Activated CD8-positive, alpha-beta memory T cell treated with anti-CD3 and anti-CD28 coated beads, Interleukin-2, amount 50 U/mL, for 1 hour (primary cell): ENCODE data around the gene CORO1C.

Source experiments
- DNase-seq: peaks from one replicate; pipeline ENCODE4 v3.0.0-alpha.2; 2020; ENCODE audit errors: extremely low read depth

CORO1C gene

DNA sequence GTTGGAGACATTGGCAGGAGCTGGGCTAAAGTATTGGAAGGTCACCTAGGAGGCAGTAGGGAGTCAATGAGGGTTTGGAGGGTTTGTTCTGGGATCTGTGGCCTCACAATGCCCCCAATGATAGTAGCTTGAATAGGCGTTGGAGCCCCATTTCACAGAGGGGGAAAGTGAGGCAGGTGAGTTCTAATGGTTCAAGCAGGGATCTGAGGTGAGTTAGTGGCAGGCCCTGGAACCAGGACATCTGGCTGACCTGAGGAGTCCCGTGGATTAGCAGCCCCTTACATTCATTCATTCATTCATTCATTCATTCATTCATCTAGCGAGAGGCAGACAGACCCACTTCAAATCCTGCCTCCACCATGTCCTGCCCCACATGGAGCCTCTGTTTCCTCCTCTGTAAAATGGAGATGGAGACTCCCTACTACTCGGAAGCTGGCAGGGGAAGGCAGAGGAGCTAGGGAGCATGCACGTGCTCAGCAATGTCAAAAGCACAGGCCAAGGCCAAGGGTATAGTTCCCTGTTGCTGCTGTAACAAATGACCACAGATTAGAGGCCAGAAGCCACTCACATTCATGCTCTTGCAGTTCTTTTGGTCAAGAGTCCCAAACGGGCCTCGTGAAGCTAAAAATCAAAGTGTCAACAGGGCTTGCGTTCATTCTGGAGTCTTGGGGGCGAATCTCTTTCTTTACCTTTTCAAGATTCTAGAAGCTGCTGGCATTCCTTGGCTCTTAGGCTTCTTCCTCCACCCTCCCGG, 131.2 kb downstream of the CORO1C start:
- no peak for DNase-seq

DNA sequence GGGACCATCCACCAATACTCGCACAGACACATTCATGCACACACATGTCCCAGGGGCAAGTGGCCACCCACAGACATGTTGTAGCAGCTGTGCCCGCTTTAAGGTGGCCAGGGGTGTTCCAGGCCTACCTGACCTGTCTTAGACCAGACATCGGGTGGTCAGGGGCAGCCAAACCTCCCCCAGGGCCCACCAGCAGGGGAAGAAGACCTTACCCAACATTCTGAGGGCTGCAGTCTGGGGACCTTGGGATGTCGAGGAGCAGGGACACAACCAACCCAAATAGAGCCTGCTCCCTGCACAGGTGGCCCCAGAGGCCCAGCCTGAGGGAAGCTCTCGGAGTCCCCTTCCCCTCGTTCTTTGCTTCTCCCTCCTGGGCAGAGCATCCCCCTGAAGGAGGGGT, 131.8 kb downstream of the CORO1C start:
- no peak for DNase-seq

DNA sequence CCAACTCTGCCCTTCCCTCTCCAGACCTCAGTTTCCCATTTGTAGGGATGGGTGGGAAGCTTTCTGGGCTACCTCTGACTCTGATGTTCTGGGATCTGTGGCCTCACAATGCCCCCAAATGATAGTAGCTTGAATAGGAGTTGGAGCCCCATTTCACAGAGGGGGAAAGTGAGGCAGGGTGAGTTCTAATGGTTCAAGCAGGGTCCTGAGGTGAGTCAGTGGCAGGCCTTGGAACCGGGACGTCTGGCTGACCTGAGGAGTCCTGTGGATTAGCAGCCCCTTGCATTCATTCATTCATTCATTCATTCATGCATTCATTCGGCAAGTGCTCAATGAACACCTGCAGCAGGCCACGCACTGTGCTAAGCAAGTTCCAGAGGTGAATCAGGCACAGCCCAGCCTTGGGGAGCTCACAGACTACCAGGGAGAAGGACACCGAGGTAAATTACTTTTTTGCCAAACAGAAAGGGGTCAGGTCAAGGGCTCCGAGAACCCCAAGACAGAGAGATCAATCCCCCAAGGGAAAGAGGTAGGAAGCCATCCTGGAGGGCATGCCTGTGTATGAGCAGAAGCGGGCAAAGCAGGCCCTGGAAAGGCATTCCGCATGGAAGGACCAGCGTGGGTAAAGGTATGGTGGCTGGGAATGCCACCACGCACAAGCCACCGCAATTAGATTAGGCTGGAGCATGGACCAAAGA, 132.6 kb downstream of the CORO1C start:
- no peak for DNase-seq

DNA sequence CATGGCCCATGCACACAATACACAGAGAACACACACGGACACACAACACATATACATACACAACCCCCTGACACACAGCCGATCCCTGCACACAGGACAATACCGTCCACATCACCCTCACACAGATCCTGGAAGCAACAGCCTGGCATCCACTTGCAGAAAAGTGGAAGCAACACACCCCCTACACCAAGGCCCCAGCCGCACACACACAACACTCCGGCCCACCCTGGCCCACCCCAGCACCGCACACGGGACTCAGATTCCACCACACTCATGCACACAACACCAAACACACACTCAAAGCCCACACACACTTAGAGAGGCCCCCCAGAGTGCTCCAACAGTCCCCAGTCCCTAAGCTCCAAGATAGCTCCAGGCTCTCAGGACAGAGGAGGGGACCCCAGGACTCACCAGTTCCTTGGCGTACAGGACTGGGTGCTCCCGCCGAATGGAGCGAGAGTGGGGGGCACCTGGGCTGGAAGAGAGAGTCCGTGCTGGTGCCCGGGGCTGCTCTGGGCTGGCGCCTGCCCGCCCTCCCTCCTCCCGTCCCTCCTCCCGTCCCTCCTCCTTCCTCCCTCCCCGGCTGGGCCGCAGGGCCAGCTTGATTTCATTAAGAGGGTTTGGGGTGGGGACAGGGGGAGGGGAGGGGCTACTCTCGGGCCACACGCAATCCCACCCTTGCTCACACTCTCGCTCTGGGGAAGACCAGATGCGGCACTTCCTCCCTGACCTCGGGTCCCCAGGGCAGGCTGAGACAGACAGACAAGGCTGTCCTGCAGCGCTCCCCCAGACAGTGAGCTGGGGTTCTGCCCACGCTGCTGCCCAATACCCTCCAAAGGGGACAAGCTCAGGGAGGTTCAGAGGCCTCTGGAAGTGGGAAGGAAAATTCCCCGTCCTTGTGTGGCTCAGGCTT, 133.5 kb downstream of the CORO1C start, which contains the start of gene TMEM119:
TMEM119 (minus strand) TSS at position 526 of the 913 bp plus-strand sequence. CDS start 5,701 bp downstream, outside the sequence.
- no peak for DNase-seq

DNA sequence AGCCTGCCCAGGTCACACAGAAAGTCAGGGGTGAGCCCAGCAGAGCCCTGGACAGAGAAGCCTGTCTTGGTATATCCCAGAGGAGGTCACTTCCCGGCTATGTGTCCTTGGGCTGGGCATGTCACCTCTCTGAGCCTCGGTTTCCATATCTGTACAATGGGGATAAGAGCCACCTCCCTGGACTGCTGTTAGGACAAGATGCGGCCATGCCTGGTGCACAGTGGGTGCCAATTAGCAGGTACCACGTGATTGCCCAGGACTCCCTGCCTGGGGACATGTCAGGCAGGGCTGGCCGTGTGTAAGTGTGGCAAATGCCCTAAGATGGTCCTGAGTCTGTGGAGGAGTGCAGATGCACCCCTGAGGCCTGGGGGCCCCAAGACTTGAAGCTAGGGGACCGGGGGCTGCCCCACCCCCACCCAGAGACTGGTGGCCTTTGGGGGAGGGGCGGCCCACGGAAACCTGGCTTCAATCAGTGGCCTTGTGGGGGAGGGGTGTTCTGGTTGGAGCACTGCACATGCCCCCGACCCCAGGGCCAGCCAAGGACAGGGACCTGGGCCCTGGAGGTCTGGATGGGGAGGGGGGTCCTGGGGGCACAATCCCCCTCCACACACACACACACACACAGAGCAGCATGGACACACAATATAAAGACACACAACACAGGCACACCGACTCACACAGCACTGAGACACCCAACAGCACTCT, 134.3 kb downstream of the CORO1C start:
- no peak for DNase-seq

DNA sequence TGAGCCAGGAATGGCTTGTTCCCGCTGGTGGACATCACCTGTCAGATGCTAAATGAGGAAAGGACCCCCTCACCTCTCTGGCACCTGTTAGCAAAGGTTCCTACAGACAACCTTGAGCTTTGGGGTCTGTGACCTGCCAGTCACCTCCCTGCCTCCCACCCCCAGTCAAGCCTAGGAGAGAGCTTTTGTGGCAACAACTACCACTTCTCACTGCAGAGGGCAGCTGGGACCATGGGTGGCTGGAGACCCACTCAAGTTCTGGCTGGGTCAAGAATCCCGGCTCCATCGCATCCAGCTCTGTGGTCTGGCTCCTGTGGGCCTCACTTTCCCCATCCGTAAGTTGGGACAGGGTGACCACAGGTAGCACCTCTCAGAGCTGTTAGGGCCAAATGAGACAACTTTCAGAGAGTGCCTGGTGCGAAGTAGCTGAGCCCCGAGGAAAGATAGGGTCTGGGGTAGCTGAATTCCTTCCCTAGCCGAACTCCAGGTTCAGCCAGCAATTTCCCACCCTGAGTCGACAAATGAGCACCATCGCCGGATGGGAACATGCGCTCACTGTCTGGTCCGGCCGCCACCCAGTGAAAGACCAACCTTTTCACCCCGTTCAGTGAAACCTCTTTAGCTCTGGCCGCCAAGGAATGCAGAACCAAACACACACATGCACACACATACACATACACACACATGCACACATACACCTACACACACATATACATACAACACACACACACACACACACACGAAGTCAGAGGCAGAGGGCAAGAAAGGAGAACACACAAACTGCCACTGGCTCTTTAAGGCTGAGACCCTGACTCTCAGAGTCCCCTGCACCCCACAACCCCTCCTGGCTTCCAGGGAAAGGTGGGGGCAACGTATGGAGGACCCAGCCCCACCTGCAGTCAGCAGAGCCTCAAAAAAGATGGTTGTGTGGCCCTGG, 135.3 kb downstream of the CORO1C start:
- no peak for DNase-seq
